K562 (cell line): Measurements from ENCODE around the gene UGP2. TPM values are rescaled to one million over a fixed set of nuclear protein-coding genes. Genes with fewer than 3 reads are reported as not detected.
A peak's percentile ranks its signal among the peaks of the same experiment; 100 is the strongest.

ENCODE experiments used
- ATAC-seq: fragments of 200-7000 bp; cut with Tn5 transposase; 3 replicates; pipeline ENCODE4 v1.9.1; 2020; ENCODE audit warnings: moderate library complexity
- Bru-seq: library from RNA; stranded (reverse); fragments of 400-500 nt; gene quantifications from one replicate; lab custom pipeline; 2021; lab: Mats Ljungman, UMichigan
- BruChase-seq, 2 experiments: library from RNA; stranded (reverse); fragments of 400-500 nt; gene quantifications; one replicate each; lab custom pipeline; 2021; lab: Mats Ljungman, UMichigan
- BruUV-seq: library from RNA; stranded (reverse); fragments of 400-500 nt; replicated peaks from 2 replicates; lab custom pipeline; 2021; lab: Mats Ljungman, UMichigan
- CTCF ChIA-PET: fragments of 300-600 bp; formaldehyde crosslinking; extraction: SDS; loops from one replicate; lab custom pipeline; 2021; ENCODE audit warnings: low intra/inter-chr PET ratio; lab: Yijun Ruan, JAX
- POLR2A ChIA-PET: fragments of 300-600, 350-650 bp; sonication (Branson Sonifier 250); formaldehyde crosslinking; extraction: SDS; loops from one replicate; lab custom pipeline; 2021; ENCODE audit warnings: antibody characterized with exemption, inconsistent platforms; lab: Yijun Ruan, JAX
- DNase-seq, 4 experiments: peaks; one replicate each; pipeline versions ENCODE4 v3.0.0 to v3.0.0-alpha.2; 2011 to 2018; ENCODE audit warnings: low spot score in 3 of 4, mixed read lengths in 3 of 4; ENCODE audit errors: extremely low read depth in 1 of 4
- FAIRE-seq: peaks from 2 replicates; lab custom pipeline; 2011; peaks lifted over from hg19 to GRCh38; lab: Jason Lieb, UNC
- H2AFZ ChIP-seq: 2 replicates; pipeline ENCODE4 v1.6.0; 2011; ENCODE audit warnings: low read depth, low read length, control low read depth, inconsistent platforms
- H3K27ac ChIP-seq: fragments of 200-600 bp; 3 replicates; pipeline ENCODE4 v1.8.0; 2011; ENCODE audit warnings: low read depth, mild to moderate bottlenecking, control low read depth, inconsistent platforms, low read length, moderate library complexity, mixed read lengths; ENCODE audit errors: extremely low read depth
- H3K27me3 ChIP-seq, 2 experiments: fragments of 300-600 bp in 1 of 2; 2 replicates in 1 of 2; 3 replicates in 1 of 2; pipeline versions ENCODE4 v1.6.0 to v1.8.0; 2011; ENCODE audit warnings: inconsistent platforms in 2 of 2, low read length in 2 of 2, mild to moderate bottlenecking in 1 of 2, mixed read lengths in 1 of 2, moderate library complexity in 1 of 2; ENCODE audit not compliant: control insufficient read depth in 2 of 2, insufficient read depth in 2 of 2
- H3K36me3 ChIP-seq: fragments of 300-600 bp; 3 replicates; pipeline ENCODE4 v1.8.0; 2011; ENCODE audit warnings: mild to moderate bottlenecking, low read length, inconsistent platforms; ENCODE audit not compliant: control insufficient read depth, insufficient read depth
- H3K4me1 ChIP-seq, 2 experiments: fragments of 200-600 bp in 1 of 2; replicated peaks in 1 of 2; 2 replicates in 1 of 2; 3 replicates in 1 of 2; pipeline versions ENCODE4 v1.5.1 to v1.8.0; 2011; ENCODE audit warnings: inconsistent platforms in 2 of 2, low read length in 2 of 2, mild to moderate bottlenecking in 1 of 2, mixed read lengths in 1 of 2, moderate library complexity in 1 of 2; ENCODE audit not compliant: control insufficient read depth in 2 of 2, insufficient read depth in 2 of 2
- H3K4me2 ChIP-seq: 2 replicates; pipeline ENCODE4 v1.6.1; 2011; ENCODE audit warnings: low read length, control low read depth, inconsistent platforms, mixed read lengths; ENCODE audit not compliant: insufficient read depth
- H3K4me3 ChIP-seq: fragments of 200-600 bp; sonication (generic), shearing (Covaris generic); 2 replicates; pipeline ENCODE4 v1.5.1; 2016; ENCODE audit warnings: control low read depth, inconsistent platforms
- H3K79me2 ChIP-seq: fragments of 200-600 bp; 3 replicates; pipeline ENCODE4 v1.8.0; 2011; ENCODE audit warnings: low read length, inconsistent platforms; ENCODE audit not compliant: control insufficient read depth, insufficient read depth
- H3K9ac ChIP-seq, 2 experiments: 2 replicates each; pipeline versions ENCODE4 v1.6.0 to v1.6.1; 2011; ENCODE audit warnings: low read depth in 2 of 2, low read length in 2 of 2, control low read depth in 1 of 2, inconsistent platforms in 1 of 2, mild to moderate bottlenecking in 1 of 2, mixed read lengths in 1 of 2; ENCODE audit not compliant: insufficient read depth in 1 of 2
- H3K9me1 ChIP-seq: one replicate; pipeline ENCODE4 v1.6.0; 2011; ENCODE audit warnings: inconsistent platforms, mild to moderate bottlenecking, low read length, moderate library complexity; ENCODE audit not compliant: control insufficient read depth, insufficient read depth
- H3K9me3 ChIP-seq: replicated peaks from 2 replicates; pipeline ENCODE4 v1.5.1; 2011; ENCODE audit warnings: low read depth, low read length, inconsistent platforms; ENCODE audit not compliant: control insufficient read depth, insufficient read depth
- H4K20me1 ChIP-seq: replicated peaks from 2 replicates; pipeline ENCODE4 v1.6.1; 2011; ENCODE audit warnings: low read length, inconsistent platforms, mixed read lengths; ENCODE audit not compliant: control insufficient read depth, insufficient read depth
- CCNT2 ChIP-seq: IDR thresholded peaks from 2 replicates; pipeline ENCODE4 v1.6.1; 2011; ENCODE audit warnings: borderline replicate concordance, low read depth, mild to moderate bottlenecking, moderate library complexity, mixed read lengths, low read length; ENCODE audit not compliant: insufficient read length; ENCODE audit errors: extremely low read depth
- MBD2 ChIP-seq: sonication (generic); IDR thresholded peaks from 2 replicates; pipeline ENCODE4 v1.6.1; 2016; ENCODE audit warnings: low read depth, borderline replicate concordance
- PHF8 ChIP-seq: fragments of 200-600 bp; sonication (generic); IDR thresholded peaks from 2 replicates; pipeline ENCODE4 v1.6.1; 2012; ENCODE audit warnings: mixed run types, mild to moderate bottlenecking, inconsistent platforms, low read length, moderate library complexity, borderline replicate concordance
- POLR2AphosphoS5 ChIP-seq: IDR thresholded peaks from 2 replicates; pipeline ENCODE4 v1.6.1; 2011; ENCODE audit warnings: mild to moderate bottlenecking, low read depth, low read length, moderate library complexity; ENCODE audit not compliant: control insufficient read depth, insufficient read depth
- RCOR1 ChIP-seq, 2 experiments: IDR thresholded peaks; 2 replicates each; pipeline ENCODE4 v1.6.1; 2012; ENCODE audit warnings: low read depth in 2 of 2, low read length in 2 of 2, borderline replicate concordance in 1 of 2, improper control_type of control experiment in 1 of 2
- SREBF2 ChIP-seq: sonication (generic); formaldehyde crosslinking; IDR thresholded peaks from 2 replicates; pipeline ENCODE4 v1.4.0; 2020; ENCODE audit warnings: mild to moderate bottlenecking, missing genetic modification reagents
- WGBS: fragments of 100-300 bp; shearing (Covaris generic); methylation state at CpG from one replicate; pipeline ENCODE4 v1.1.6; 2016; ENCODE audit warnings: low coverage, mixed read lengths; ENCODE audit not compliant: insufficient coverage; ENCODE audit errors: missing lambda C conversion rate; 5-methylcytosine and 5-hydroxymethylcytosine counted together
- in situ Hi-C: fragments of 300-500 bp; cut with MboI; formaldehyde crosslinking; loops from 4 replicates; pipeline ENCODE4 v1.15.0; 2018; ENCODE audit warnings: inconsistent platforms, mixed read lengths
- intact Hi-C: fragments of 100-400 bp; cut with micrococcal nuclease; formaldehyde crosslinking; loops from 2 replicates; pipeline ENCODE4 v1.14.2; 2022
- long read RNA-seq, 3 experiments: library from polyadenylated mRNA in 2 of 3; library from RNA in 1 of 3; unstranded in 2 of 3; stranded (forward) in 1 of 3; transcript quantifications; one replicate each; pipeline ENCODE4 v2.0.0, GENCODE V29; 2019 to 2022
- polyA minus RNA-seq, 3 experiments: library from RNA; depleted of rRNA, polyadenylated mRNA; stranded (reverse); fragments of >200 nt; gene quantifications; 2 replicates each; pipeline ENCODE4 v1.2.3, GENCODE V29; 2011
- polyA plus RNA-seq, 8 experiments: library from polyadenylated mRNA; depleted of rRNA in 4 of 8; stranded (reverse) in 5 of 8; unstranded in 3 of 8; fragments of >200 nt; fragmentation: Nextera tagmentation in 2 of 8; fragmentation: Illumina TruSeq in 1 of 8; extraction: Ambion mirVana in 2 of 8; extraction: Trizol in 1 of 8; gene quantifications; 2 replicates each; pipeline versions ENCODE4 v1.2.1 to v1.2.3, GENCODE V29; 2011 to 2014; ENCODE audit warnings: inconsistent platforms in 1 of 8, missing spikeins in 1 of 8
- total RNA-seq, 7 experiments: library from RNA; depleted of rRNA in 6 of 7; stranded (reverse); fragments of >200 nt in 6 of 7; fragmentation: Illumina TruSeq in 2 of 7; extraction: Trizol in 2 of 7; gene quantifications; 2 replicates each; pipeline versions ENCODE4 v1.2.1 to v1.2.3, GENCODE V29; 2011 to 2021; ENCODE audit warnings: low replicate concordance in 1 of 7
- TF ChIP-seq, protein P1 (sequence below): sonication (generic); formaldehyde crosslinking; IDR thresholded peaks from 2 replicates; pipeline ENCODE4 v1.8.0; 2022; ENCODE audit warnings: missing genetic modification reagents, mild to moderate bottlenecking, moderate library complexity, borderline replicate concordance
- TF ChIP-seq, protein P2 (sequence below): sonication (generic); formaldehyde crosslinking; IDR thresholded peaks from 2 replicates; pipeline ENCODE4 v1.8.0; 2022; ENCODE audit warnings: mild to moderate bottlenecking, missing genetic modification reagents
- TF ChIP-seq, protein P3 (sequence below): fragments of 450-650 bp; IDR thresholded peaks from 2 replicates; pipeline ENCODE4 v1.6.1; 2016; ENCODE audit warnings: antibody characterized with exemption

UGP2 gene
- 22.2 and 53.0 TPM in 2 replicates for total RNA-seq (2011; cell fraction: chromatin; rRNA removed; ENCODE audit: low replicate concordance)
- total RNA-seq (2011; cell fraction: nucleolus; rRNA removed) = 12.8 and 14.7 TPM in 2 replicates
- 25.4 and 36.0 TPM in 2 replicates for total RNA-seq (2011; cell fraction: nucleoplasm; rRNA removed)
- total RNA-seq (2014; rRNA removed) (25.2 and 25.5 TPM in 2 replicates), total RNA-seq (2014; rRNA removed; fragmentation: Illumina TruSeq; extraction: Trizol) (51.0 and 57.9 TPM in 2 replicates), total RNA-seq (2015; rRNA removed; fragmentation: Illumina TruSeq; extraction: Trizol) (61.5 and 62.0 TPM in 2 replicates), total RNA-seq (2021) (44.0 and 52.4 TPM in 2 replicates), polyA plus RNA-seq (2011; rRNA removed) (41.6 and 67.7 TPM in 2 replicates), polyA plus RNA-seq (2014; fragmentation: Illumina TruSeq; extraction: Trizol) (56.1 and 69.3 TPM in 2 replicates), polyA plus RNA-seq (2014; fragmentation: Nextera tagmentation; extraction: Ambion mirVana) (10 to 100 TPM; 58.9 to 59.6 TPM), polyA plus RNA-seq (2014; rRNA removed) (47.3 and 48.9 TPM in 2 replicates), polyA minus RNA-seq (2011; rRNA and poly(A)+ RNA removed) (44.6 and 50.5 TPM in 2 replicates), Bru-seq, nascent RNA (percentile 82 among the genes with signal in this experiment), BruChase-seq, experiment 1, labeled RNA remaining after a 2-hour chase (percentile 84 among the genes with signal in this experiment), BruChase-seq, experiment 2, labeled RNA remaining after a 6-hour chase (percentile 82 among the genes with signal in this experiment)
- polyA plus RNA-seq (2011; cell fraction: cytosol; rRNA removed) = 7.2 and 17.2 TPM in 2 replicates
- 8.2 and 14.7 TPM in 2 replicates for polyA plus RNA-seq (2011; cell fraction: nucleus; rRNA removed)
- 64.0 and 71.6 TPM in 2 replicates for polyA plus RNA-seq (2012)
- polyA minus RNA-seq (2011; cell fraction: cytosol; rRNA and poly(A)+ RNA removed) = 17.4 and 26.1 TPM in 2 replicates
- polyA minus RNA-seq (2011; cell fraction: nucleus; rRNA and poly(A)+ RNA removed) = 12.0 and 25.8 TPM in 2 replicates
- long read RNA-seq, experiment 1, transcript UGP2-207 (11 exons, 2,057 nt) = minor isoform, 8 of 235 reads
- long read RNA-seq, experiment 1, transcript UGP2-201 (10 exons, 2,338 nt) = minor isoform, 9 of 235 reads
- long read RNA-seq, experiment 1, transcript UGP2-202 (10 exons, 2,136 nt) = major isoform, 177 of 235 reads
- long read RNA-seq, experiment 1, partial matches to known transcripts = 11 of 235 reads
- long read RNA-seq, experiment 1, other reads (novel, unspliced or antisense) = 30 of 235 reads
- long read RNA-seq, experiment 2, transcript UGP2-202 (10 exons, 2,136 nt) = major isoform, 41 of 84 reads
- long read RNA-seq, experiment 2, partial matches to known transcripts = 28 of 84 reads
- long read RNA-seq, experiment 2, other reads (novel, unspliced or antisense) = 11 of 84 reads
- long read RNA-seq, experiment 3, transcript UGP2-202 (10 exons, 2,136 nt) = major isoform, 39 of 54 reads
- long read RNA-seq, experiment 3, partial matches to known transcripts = 6 of 54 reads
- long read RNA-seq, experiment 3, other reads (novel, unspliced or antisense) = 4 of 54 reads

DNA sequence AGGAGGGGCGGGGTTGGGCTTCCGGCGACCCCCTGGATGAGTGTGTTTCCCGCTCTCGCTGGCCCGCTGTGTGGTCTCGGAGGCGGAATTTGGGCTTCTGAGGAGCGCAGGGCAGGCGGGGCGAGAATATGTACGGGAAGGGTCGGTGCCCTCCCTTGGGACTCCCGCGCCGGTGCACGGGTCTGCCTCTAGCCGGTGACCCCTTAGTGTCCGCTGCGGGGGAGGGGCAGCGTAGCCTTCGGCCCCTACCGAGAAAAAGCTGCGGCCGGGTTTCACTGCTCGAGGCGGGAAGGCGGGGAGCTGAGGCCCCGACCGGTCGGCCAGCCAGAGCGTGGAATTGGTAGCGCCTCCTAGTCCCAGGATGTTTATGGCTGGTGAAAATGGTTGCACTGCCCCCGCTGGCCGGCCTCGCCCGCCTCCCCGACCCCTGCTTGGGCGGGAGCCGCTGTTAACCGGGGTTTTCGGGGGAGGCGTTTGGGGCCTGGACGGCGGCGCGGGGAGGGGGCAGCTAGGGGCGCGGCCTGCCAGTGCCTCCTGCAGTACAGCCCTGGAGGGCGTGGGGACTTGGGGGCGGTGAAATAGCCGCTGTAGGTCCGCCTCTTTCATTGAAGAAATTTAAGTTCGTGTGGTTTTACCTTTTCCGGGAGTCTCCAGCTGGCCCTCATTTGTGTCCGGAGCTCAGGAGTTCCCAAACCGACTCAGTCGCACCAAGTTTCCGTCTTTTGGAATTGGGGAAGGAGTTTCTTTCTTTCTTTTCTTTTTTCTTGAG, at the start of gene UGP2:
TSS of gene UGP2 (plus strand) at position 643 of the 769 bp plus-strand sequence. CDS start 290 bp downstream, outside the sequence.
- FAIRE-seq (peak; percentile 81), DNase-seq (peak; percentile 81 to 93 (median 84)), ATAC-seq (peak; percentile 89)
- Histone ChIP-seq H3K4me1 (peaks cover 10 to 18% of the 10 kb centered on the region in 2 experiments), H3K9me1 (no peaks in the 10 kb centered on the region), H3K4me2 (peak within 1 kb of the TSS; percentile 95), H2AFZ (peak within 1 kb of the TSS; percentile 98), H4K20me1 (peaks cover 15% of the 10 kb centered on the region; the same call in 1 of the 2 replicates), H3K9me3 (no peaks in the 10 kb centered on the region), H3K27me3 (no peaks in the 10 kb centered on the region), H3K79me2 (peaks cover 54% of the 10 kb centered on the region), H3K27ac (peak within 1 kb of the TSS; percentile 96), H3K36me3 (no peaks in the 10 kb centered on the region; the same call in 1 of the 3 replicates), H3K4me3 (peak within 1 kb of the TSS; percentile 80), H3K9ac (peak within 1 kb of the TSS; percentile 90 to 96)
- TSS peak; percentile 53 for BruUV-seq
- WGBS = 2% methylated on average over 38 of the region's 59 CpGs
- ChIA-PET POLR2A (interaction anchor here (0.5 to 3.8 kb wide), 18 partner anchors 9 to 1890 kb away, joined by 3 to 47 read pairs (median 3); no protein-coding TSS in a partner anchor), CTCF (interaction anchor here (1.0 kb wide), 1 partner anchor 20 kb away, joined by 6 read pairs; no protein-coding TSS in a partner anchor)
- intact Hi-C loops = loop anchor here (5.0 to 10.0 kb wide), 2 partner anchors 176 to 257 kb away; partner anchors contain the start of genes MDH1, VPS54 and WDPCP
- in situ Hi-C loops = no loop called here
- peak; percentile 60 for TF ChIP-seq PHF8
- peak; percentile 84 for TF ChIP-seq POLR2AphosphoS5
- no peak for TF ChIP-seq RCOR1 (IDR thresholded peaks at IDR 0.05; ENCODE audit: borderline replicate concordance in 1 of 2, low read depth in 2 of 2, low read length in 2 of 2)
- TF ChIP-seq, protein P1, sequence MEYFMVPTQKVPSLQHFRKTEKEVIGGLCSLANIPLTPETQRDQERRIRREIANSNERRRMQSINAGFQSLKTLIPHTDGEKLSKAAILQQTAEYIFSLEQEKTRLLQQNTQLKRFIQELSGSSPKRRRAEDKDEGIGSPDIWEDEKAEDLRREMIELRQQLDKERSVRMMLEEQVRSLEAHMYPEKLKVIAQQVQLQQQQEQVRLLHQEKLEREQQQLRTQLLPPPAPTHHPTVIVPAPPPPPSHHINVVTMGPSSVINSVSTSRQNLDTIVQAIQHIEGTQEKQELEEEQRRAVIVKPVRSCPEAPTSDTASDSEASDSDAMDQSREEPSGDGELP = peak; percentile 7
- TF ChIP-seq CCNT2 = peak; percentile 70
- TF ChIP-seq, protein P2, sequence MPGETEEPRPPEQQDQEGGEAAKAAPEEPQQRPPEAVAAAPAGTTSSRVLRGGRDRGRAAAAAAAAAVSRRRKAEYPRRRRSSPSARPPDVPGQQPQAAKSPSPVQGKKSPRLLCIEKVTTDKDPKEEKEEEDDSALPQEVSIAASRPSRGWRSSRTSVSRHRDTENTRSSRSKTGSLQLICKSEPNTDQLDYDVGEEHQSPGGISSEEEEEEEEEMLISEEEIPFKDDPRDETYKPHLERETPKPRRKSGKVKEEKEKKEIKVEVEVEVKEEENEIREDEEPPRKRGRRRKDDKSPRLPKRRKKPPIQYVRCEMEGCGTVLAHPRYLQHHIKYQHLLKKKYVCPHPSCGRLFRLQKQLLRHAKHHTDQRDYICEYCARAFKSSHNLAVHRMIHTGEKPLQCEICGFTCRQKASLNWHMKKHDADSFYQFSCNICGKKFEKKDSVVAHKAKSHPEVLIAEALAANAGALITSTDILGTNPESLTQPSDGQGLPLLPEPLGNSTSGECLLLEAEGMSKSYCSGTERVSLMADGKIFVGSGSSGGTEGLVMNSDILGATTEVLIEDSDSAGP (CRISPR knock-in tag) = no peak
- TF ChIP-seq, protein P3, sequence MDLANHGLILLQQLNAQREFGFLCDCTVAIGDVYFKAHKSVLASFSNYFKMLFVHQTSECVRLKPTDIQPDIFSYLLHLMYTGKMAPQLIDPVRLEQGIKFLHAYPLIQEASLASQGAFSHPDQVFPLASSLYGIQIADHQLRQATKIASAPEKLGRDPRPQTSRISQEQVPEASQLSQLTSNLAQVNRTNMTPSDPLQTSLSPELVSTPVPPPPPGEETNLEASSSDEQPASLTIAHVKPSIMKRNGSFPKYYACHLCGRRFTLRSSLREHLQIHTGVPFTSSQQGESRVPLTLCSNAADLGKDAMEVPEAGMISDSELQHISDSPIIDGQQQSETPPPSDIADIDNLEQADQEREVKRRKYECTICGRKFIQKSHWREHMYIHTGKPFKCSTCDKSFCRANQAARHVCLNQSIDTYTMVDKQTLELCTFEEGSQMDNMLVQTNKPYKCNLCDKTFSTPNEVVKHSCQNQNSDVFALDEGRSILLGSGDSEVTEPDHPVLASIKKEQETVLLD = no peak
- TF ChIP-seq SREBF2 (CRISPR knock-in tag) = no peak
- peak; percentile 47; the same call in 1 of the 2 replicates for TF ChIP-seq MBD2
